Liver (tissue), 3 donors: ENCODE measurements around the gene GFOD2.

Source experiments
- CTCF ChIP-seq: fragments of 150-350 bp; IDR thresholded peaks from 2 replicates; pipeline ENCODE4 v1.5.1; 2017; ENCODE audit warnings: improper control_type of control experiment, low read depth, low read length; ENCODE audit not compliant: missing input control
- EGR1 ChIP-seq, 2 donors: IDR thresholded peaks; 2 replicates each; pipeline ENCODE4 v1.6.1; 2016 to 2018; ENCODE audit warnings: antibody characterized with exemption in 2 of 2, low read depth in 2 of 2
- FOXA1 ChIP-seq: IDR thresholded peaks from 2 replicates; pipeline ENCODE4 v1.6.1; 2016; ENCODE audit warnings: antibody characterized with exemption
- GABPA ChIP-seq, 2 donors: IDR thresholded peaks in 1 of 2; conservative IDR thresholded peaks in 1 of 2; 2 replicates each; pipeline ENCODE4 v1.6.1; 2016; ENCODE audit warnings: antibody characterized with exemption in 2 of 2, mild to moderate bottlenecking in 1 of 2, moderate library complexity in 1 of 2
- NR2F2 ChIP-seq: IDR thresholded peaks from 2 replicates; pipeline ENCODE4 v1.6.1; 2016; ENCODE audit warnings: antibody characterized with exemption
- SP1 ChIP-seq: IDR thresholded peaks from 2 replicates; pipeline ENCODE4 v1.6.1; 2018; ENCODE audit warnings: antibody characterized with exemption, mild to moderate bottlenecking
- TAF1 ChIP-seq: conservative IDR thresholded peaks from 2 replicates; pipeline ENCODE4 v1.6.1; 2016; ENCODE audit warnings: antibody characterized with exemption, mild to moderate bottlenecking
- YY1 ChIP-seq: IDR thresholded peaks from 2 replicates; pipeline ENCODE4 v1.6.1; 2016; ENCODE audit warnings: antibody characterized with exemption, mild to moderate bottlenecking
- TF ChIP-seq, protein P1 (sequence below): IDR thresholded peaks from 2 replicates; pipeline ENCODE4 v1.6.1; 2016; ENCODE audit warnings: antibody characterized with exemption
- TF ChIP-seq, protein P2 (sequence below): IDR thresholded peaks from 2 replicates; pipeline ENCODE4 v1.6.1; 2016; ENCODE audit warnings: antibody characterized with exemption, mild to moderate bottlenecking
- TF ChIP-seq, protein P3 (sequence below): IDR thresholded peaks from 2 replicates; pipeline ENCODE4 v1.6.1; 2016; ENCODE audit warnings: antibody characterized with exemption
- donor health status: healthy.
- donor health status: healthy.

DNA sequence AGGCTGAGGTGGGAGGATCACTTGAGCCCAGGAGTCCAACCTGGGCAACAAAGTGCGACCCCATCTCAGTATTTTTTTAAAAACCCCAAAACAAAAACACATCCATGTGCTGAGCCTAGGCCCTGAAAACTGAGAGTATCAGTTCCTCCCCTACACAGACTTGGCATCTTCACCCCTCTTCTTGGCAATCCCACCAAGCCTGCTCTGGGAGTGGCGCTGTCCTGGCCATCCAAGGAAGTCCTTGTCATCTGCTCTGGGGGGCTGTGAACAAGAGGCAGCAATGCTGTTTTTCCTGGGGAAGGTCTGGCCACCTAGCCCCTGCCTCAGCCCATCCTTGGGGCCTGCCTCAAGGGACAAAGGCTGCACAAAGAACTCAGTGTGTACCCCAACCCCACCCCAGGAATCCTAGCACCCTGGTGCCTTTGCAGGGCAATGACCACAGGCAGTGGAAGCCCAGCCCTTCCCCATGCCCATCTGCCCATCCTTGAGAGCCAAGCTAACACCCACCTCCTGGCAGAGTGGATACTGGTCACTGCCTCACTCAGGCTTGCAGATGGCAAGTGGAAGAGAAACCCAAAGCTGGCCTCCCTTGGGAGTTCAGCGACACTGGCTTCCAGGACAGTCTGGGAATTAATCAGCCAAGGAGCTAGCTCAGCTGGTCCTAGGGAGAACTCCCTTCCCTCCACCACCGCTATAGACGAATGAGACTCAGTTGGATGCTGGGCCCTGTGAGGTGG is 14.8 kb upstream of the GFOD2 start:
- TF ChIP-seq, protein P1, sequence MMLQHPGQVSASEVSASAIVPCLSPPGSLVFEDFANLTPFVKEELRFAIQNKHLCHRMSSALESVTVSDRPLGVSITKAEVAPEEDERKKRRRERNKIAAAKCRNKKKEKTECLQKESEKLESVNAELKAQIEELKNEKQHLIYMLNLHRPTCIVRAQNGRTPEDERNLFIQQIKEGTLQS = no peak
- no peak for TF ChIP-seq CTCF
- TF ChIP-seq YY1 = no peak
- TF ChIP-seq, protein P2, sequence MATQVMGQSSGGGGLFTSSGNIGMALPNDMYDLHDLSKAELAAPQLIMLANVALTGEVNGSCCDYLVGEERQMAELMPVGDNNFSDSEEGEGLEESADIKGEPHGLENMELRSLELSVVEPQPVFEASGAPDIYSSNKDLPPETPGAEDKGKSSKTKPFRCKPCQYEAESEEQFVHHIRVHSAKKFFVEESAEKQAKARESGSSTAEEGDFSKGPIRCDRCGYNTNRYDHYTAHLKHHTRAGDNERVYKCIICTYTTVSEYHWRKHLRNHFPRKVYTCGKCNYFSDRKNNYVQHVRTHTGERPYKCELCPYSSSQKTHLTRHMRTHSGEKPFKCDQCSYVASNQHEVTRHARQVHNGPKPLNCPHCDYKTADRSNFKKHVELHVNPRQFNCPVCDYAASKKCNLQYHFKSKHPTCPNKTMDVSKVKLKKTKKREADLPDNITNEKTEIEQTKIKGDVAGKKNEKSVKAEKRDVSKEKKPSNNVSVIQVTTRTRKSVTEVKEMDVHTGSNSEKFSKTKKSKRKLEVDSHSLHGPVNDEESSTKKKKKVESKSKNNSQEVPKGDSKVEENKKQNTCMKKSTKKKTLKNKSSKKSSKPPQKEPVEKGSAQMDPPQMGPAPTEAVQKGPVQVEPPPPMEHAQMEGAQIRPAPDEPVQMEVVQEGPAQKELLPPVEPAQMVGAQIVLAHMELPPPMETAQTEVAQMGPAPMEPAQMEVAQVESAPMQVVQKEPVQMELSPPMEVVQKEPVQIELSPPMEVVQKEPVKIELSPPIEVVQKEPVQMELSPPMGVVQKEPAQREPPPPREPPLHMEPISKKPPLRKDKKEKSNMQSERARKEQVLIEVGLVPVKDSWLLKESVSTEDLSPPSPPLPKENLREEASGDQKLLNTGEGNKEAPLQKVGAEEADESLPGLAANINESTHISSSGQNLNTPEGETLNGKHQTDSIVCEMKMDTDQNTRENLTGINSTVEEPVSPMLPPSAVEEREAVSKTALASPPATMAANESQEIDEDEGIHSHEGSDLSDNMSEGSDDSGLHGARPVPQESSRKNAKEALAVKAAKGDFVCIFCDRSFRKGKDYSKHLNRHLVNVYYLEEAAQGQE = no peak
- TF ChIP-seq NR2F2 = no peak
- TF ChIP-seq, protein P3, sequence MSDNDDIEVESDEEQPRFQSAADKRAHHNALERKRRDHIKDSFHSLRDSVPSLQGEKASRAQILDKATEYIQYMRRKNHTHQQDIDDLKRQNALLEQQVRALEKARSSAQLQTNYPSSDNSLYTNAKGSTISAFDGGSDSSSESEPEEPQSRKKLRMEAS = no peak
- TF ChIP-seq TAF1 = no peak
- no peak for TF ChIP-seq GABPA (IDR thresholded peaks at IDR 0.05 in 1 of 2, conservative IDR thresholded peaks at IDR 0.05 in 1 of 2)
- TF ChIP-seq SP1 = no peak
- no peak for TF ChIP-seq FOXA1
- TF ChIP-seq EGR1 (IDR thresholded peaks at IDR 0.05; ENCODE audit: low read depth in 2 of 2) = no peak
